ENCODE measurements around the gene TMEM144. TPM values are rescaled to one million over a fixed set of nuclear protein-coding genes. Genes with fewer than 3 reads are reported as not detected.

TMEM144 gene
- total RNA-seq, 2 experiments from 2014 or later: not detected

DNA sequence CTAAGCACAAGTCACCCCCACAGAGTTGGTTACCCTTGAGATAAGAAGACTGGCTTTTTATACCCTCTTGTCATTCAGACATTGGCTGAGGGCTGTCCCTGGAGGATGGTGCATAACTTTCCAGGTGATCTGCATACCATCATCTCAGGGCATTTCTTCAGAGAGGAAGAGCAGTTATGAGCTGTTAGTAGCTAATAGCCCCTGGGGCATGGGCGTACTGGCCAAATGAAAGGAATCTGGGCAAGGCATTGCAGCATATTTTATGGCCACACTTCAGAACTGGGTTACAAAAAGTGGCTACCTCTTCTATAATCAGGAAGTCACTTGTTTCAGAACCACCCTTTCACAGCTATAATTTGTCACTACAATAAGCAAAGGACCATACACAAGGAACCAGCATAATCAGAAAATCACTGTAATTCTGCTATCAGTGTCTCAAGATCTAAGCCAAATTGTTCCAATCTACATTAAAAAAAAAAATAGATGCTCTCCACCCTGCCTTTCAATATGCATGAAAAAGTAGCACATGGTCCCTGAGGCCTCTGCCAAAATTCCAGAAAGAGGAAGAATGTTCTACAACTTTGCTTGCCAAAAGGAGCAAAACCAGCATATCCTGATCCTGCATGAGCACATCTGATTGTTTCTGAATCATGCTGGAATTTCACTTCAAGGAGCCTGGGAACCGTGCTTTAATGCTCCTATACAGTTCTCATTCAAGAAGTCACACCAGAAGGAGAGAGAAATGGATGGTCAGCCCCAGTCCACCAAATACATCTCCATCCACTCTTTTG lies 92.0 kb downstream of the TMEM144 start:
- DNase-seq: no peak
- H3K27me3 Mint-ChIP-seq: peaks cover 2% of the 10 kb centered on the region
- no peaks in the 10 kb centered on the region for H3K36me3 Mint-ChIP-seq (ENCODE audit: low read depth)
- H3K4me1 Mint-ChIP-seq: no peaks in the 10 kb centered on the region
- POLR2A ChIA-PET: no interaction called here
- H3K9me3 Mint-ChIP-seq: no peaks in the 10 kb centered on the region
- H3K4me3 Mint-ChIP-seq: no peak overlapping the region
- CTCF ChIA-PET: interaction anchor here (0.9 to 1.4 kb wide), 2 partner anchors 21 to 33 kb away, joined by 3 to 4 read pairs; no protein-coding TSS in a partner anchor
- no peak overlapping the region for H3K27ac Mint-ChIP-seq

DNA sequence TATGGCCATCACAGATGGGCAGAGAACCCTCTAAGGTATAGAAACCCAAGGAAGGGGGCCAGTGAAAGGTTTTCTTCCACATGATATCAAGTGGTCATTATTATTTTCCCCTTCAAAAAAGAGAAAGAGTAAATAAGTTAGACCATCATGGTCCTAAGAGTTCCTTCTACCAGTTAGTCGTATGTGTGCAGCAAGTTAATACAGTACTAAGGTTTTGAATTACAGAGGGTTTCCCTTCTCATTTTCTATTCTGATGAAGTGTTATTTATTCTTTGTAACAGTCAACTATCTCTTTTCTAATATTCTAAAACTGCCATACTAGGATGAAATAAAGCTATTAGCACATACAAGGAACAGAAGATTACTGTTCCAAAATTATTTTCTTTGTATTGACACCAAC lies 94.4 kb downstream of the TMEM144 start:
- no peak for DNase-seq
- H3K9me3 Mint-ChIP-seq: no peaks in the 10 kb centered on the region
- H3K4me1 Mint-ChIP-seq: no peaks in the 10 kb centered on the region
- CTCF ChIA-PET: no interaction called here
- no peak overlapping the region for H3K4me3 Mint-ChIP-seq
- H3K27ac Mint-ChIP-seq: no peak overlapping the region
- peaks cover 2% of the 10 kb centered on the region for H3K27me3 Mint-ChIP-seq
- POLR2A ChIA-PET: no interaction called here
- H3K36me3 Mint-ChIP-seq (ENCODE audit: low read depth): no peaks in the 10 kb centered on the region

Other genes starting within 250 kb of the TMEM144 start
- gene GASK1B, start 37.5 kb upstream of the TMEM144 start, total RNA-seq: not detected

Measured in activated CD4-positive, alpha-beta T cell treated with anti-CD3 and anti-CD28 coated beads, Interleukin-2, amount 10 ng/mL, durations not matched to agents 7 days and 5 days (primary cell).